Liver (tissue), 9 donors: ENCODE results near the gene DROSHA. TPM values are rescaled to one million over a fixed set of nuclear protein-coding genes. Genes with fewer than 3 reads are reported as not detected.

Experiments used
- DNase-seq: peaks from one replicate; pipeline ENCODE4 v3.0.0-alpha.2; 2017; ENCODE audit warnings: low spot score
- H3K27ac ChIP-seq, 2 donors: one replicate each; pipeline ENCODE4 v1.7.0; 2013; ENCODE audit warnings: inconsistent platforms in 2 of 2, low read length in 2 of 2, control low read depth in 1 of 2, low read depth in 1 of 2, mild to moderate bottlenecking in 1 of 2
- H3K27me3 ChIP-seq, 4 donors: one replicate each; pipeline versions ENCODE4 v1.6.1 to v1.7.0; 2013; ENCODE audit warnings: low read length in 3 of 4, inconsistent platforms in 1 of 4, mild to moderate bottlenecking in 1 of 4, moderate library complexity in 1 of 4; ENCODE audit not compliant: control insufficient read depth in 4 of 4, insufficient read depth in 4 of 4
- H3K36me3 ChIP-seq, 4 donors: one replicate each; pipeline versions ENCODE4 v1.6.1 to v1.7.0; 2013; ENCODE audit warnings: low read length in 3 of 4, mild to moderate bottlenecking in 3 of 4, low read depth in 1 of 4, moderate library complexity in 1 of 4; ENCODE audit not compliant: control insufficient read depth in 4 of 4, insufficient read depth in 3 of 4
- H3K4me1 ChIP-seq, 4 donors: one replicate each; pipeline versions ENCODE4 v1.6.1 to v1.7.0; 2013; ENCODE audit warnings: low read length in 3 of 4, mild to moderate bottlenecking in 3 of 4, moderate library complexity in 1 of 4; ENCODE audit not compliant: control insufficient read depth in 4 of 4, insufficient read depth in 4 of 4
- H3K4me3 ChIP-seq, 3 donors: one replicate each; pipeline versions ENCODE4 v1.6.1 to v1.7.0; 2013; ENCODE audit warnings: low read length in 3 of 3, control low read depth in 1 of 3, low read depth in 1 of 3, mild to moderate bottlenecking in 1 of 3
- H3K9ac ChIP-seq, 2 donors: one replicate each; pipeline ENCODE4 v1.7.0; 2013; ENCODE audit warnings: low read length in 2 of 2, mild to moderate bottlenecking in 2 of 2, moderate library complexity in 2 of 2, control low read depth in 1 of 2, low read depth in 1 of 2
- H3K9me3 ChIP-seq, 4 donors: one replicate each; pipeline versions ENCODE4 v1.6.1 to v1.7.0; 2013; ENCODE audit warnings: low read length in 3 of 4; ENCODE audit not compliant: control insufficient read depth in 4 of 4
- CTCF ChIP-seq: fragments of 150-350 bp; IDR thresholded peaks from 2 replicates; pipeline ENCODE4 v1.5.1; 2017; ENCODE audit warnings: improper control_type of control experiment, low read depth, low read length; ENCODE audit not compliant: missing input control
- EGR1 ChIP-seq, 2 donors: IDR thresholded peaks; 2 replicates each; pipeline ENCODE4 v1.6.1; 2016 to 2018; ENCODE audit warnings: antibody characterized with exemption in 2 of 2, low read depth in 2 of 2
- FOXA1 ChIP-seq: IDR thresholded peaks from 2 replicates; pipeline ENCODE4 v1.6.1; 2016; ENCODE audit warnings: antibody characterized with exemption
- FOXA2 ChIP-seq: IDR thresholded peaks from 2 replicates; pipeline ENCODE4 v1.6.1; 2016; ENCODE audit warnings: antibody characterized with exemption
- GABPA ChIP-seq, 2 donors: IDR thresholded peaks in 1 of 2; conservative IDR thresholded peaks in 1 of 2; 2 replicates each; pipeline ENCODE4 v1.6.1; 2016; ENCODE audit warnings: antibody characterized with exemption in 2 of 2, mild to moderate bottlenecking in 1 of 2, moderate library complexity in 1 of 2
- HNF4A ChIP-seq, 2 donors: conservative IDR thresholded peaks; 2 replicates each; pipeline ENCODE4 v1.6.1; 2016; ENCODE audit warnings: antibody characterized with exemption in 2 of 2, mild to moderate bottlenecking in 2 of 2
- HNF4G ChIP-seq: IDR thresholded peaks from 2 replicates; pipeline ENCODE4 v1.6.1; 2016; ENCODE audit warnings: antibody characterized with exemption
- JUND ChIP-seq, 2 donors: IDR thresholded peaks; 2 replicates each; pipeline ENCODE4 v1.6.1; 2016; ENCODE audit warnings: antibody characterized with exemption in 2 of 2
- NR2F2 ChIP-seq: IDR thresholded peaks from 2 replicates; pipeline ENCODE4 v1.6.1; 2016; ENCODE audit warnings: antibody characterized with exemption
- RAD21 ChIP-seq, 2 donors: IDR thresholded peaks; 2 replicates each; pipeline ENCODE4 v1.6.1; 2016; ENCODE audit warnings: antibody characterized with exemption in 2 of 2, mild to moderate bottlenecking in 2 of 2
- REST ChIP-seq: IDR thresholded peaks from 2 replicates; pipeline ENCODE4 v1.6.1; 2016; ENCODE audit warnings: antibody characterized with exemption, mild to moderate bottlenecking
- RXRA ChIP-seq, 2 donors: IDR thresholded peaks; 2 replicates each; pipeline ENCODE4 v1.6.1; 2017 to 2018; ENCODE audit warnings: antibody characterized with exemption in 2 of 2, mild to moderate bottlenecking in 1 of 2
- SP1 ChIP-seq: IDR thresholded peaks from 2 replicates; pipeline ENCODE4 v1.6.1; 2018; ENCODE audit warnings: antibody characterized with exemption, mild to moderate bottlenecking
- TAF1 ChIP-seq: conservative IDR thresholded peaks from 2 replicates; pipeline ENCODE4 v1.6.1; 2016; ENCODE audit warnings: antibody characterized with exemption, mild to moderate bottlenecking
- YY1 ChIP-seq: IDR thresholded peaks from 2 replicates; pipeline ENCODE4 v1.6.1; 2016; ENCODE audit warnings: antibody characterized with exemption, mild to moderate bottlenecking
- ZBTB33 ChIP-seq: IDR thresholded peaks from 2 replicates; pipeline ENCODE4 v1.6.1; 2016; ENCODE audit warnings: antibody characterized with exemption
- WGBS: extraction: QIAGEN DNeasy Blood & Tissue Kit; methylation state at CpG from one replicate; pipeline ENCODE4 v1.1.7; 2013; 5-methylcytosine and 5-hydroxymethylcytosine counted together
- polyA plus RNA-seq, 2 donors: library from polyadenylated mRNA; stranded (reverse) in 1 of 2; unstranded in 1 of 2; fragments of 200-250 nt in 1 of 2; fragments of >200 nt in 1 of 2; fragmentation: Nextera tagmentation in 1 of 2; extraction: Ambion mirVana in 1 of 2; gene quantifications; one replicate each; pipeline versions ENCODE4 v1.2.1 to v1.2.3, GENCODE V29; 2013 to 2015
- total RNA-seq, 2 donors: library from RNA; depleted of rRNA; stranded (reverse); fragments of >200 nt; gene quantifications; one replicate each; pipeline ENCODE4 v1.2.3, GENCODE V29; 2014
- TF ChIP-seq, protein P1 (sequence below): IDR thresholded peaks from 2 replicates; pipeline ENCODE4 v1.6.1; 2016; ENCODE audit warnings: antibody characterized with exemption
- TF ChIP-seq, protein P2 (sequence below): IDR thresholded peaks from 2 replicates; pipeline ENCODE4 v1.6.1; 2016; ENCODE audit warnings: antibody characterized with exemption
- donor health status: healthy.
- donor health status: healthy.
- donor health status: healthy.
- donor health status: healthy.
- donor health status: healthy.

DROSHA gene
- total and polyA plus RNA-seq, 4 donors: 8.2 to 25.4 (median 15.4) TPM

DNA sequence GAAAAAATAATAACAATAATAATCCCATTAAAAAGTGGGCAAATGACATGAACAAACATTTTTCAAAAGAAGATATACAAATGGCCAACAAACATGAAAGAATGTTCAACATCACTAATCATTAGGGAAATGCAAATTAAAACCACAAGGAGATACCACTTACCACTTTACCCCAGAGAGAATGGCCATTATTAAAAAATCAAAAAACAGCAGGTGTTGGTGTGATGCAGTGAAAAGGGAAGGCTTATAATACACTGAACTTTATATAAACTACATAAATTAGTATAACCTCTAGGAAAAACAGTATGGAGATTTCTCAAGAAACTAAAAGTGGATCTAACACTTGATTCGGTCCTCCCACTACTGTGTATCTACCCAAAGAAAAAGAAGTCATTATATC lies 81.9 kb downstream of the DROSHA start:
- peaks cover 7 to 37% (median 21%) of the 10 kb centered on the region in 4 donors for H3K36me3 ChIP-seq
- H3K27me3 ChIP-seq: no peaks in the 10 kb centered on the region
- no peak overlapping the region for H3K9ac ChIP-seq
- H3K4me1 ChIP-seq: no peaks in the 10 kb centered on the region
- H3K4me3 ChIP-seq: no peak overlapping the region
- H3K27ac ChIP-seq: no peak overlapping the region
- WGBS: 98% methylated on average over 1 of the region's 1 CpG
- DNase-seq: no peak
- TF ChIP-seq CTCF (no peak), ZBTB33 (no peak), REST (no peak), JUND (IDR thresholded peaks at IDR 0.05) (no peak), RXRA (IDR thresholded peaks at IDR 0.05) (no peak)
- H3K9me3 ChIP-seq: no peaks in the 10 kb centered on the region

DNA sequence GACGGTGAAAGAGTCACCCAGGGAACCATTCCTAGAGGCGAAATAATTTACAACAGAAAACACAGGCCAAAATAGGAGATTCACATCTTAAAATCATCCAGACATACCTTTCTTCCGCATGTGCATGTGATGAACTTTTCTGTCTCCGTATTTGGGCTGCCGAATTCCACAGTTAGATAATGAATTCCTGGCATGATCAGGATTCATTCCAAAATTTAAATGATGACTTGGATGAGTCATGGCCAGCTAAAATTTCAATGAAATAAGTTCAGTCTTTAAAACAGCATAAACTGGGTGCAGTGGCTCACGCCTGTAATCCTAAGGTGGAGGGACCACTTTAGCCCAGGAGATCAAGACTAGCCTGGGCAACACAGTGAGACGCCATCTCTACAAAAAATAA lies 82.7 kb downstream of the DROSHA start:
- DNase-seq: no peak
- H3K27ac ChIP-seq: no peak overlapping the region
- H3K4me1 ChIP-seq: no peaks in the 10 kb centered on the region
- H3K9ac ChIP-seq: no peak overlapping the region
- H3K27me3 ChIP-seq: no peaks in the 10 kb centered on the region
- peaks cover 7 to 38% (median 21%) of the 10 kb centered on the region in 4 donors for H3K36me3 ChIP-seq
- 96% methylated on average over 7 of the region's 7 CpGs for WGBS
- no peak overlapping the region for H3K4me3 ChIP-seq
- H3K9me3 ChIP-seq: no peaks in the 10 kb centered on the region
- TF ChIP-seq GABPA (IDR thresholded peaks at IDR 0.05 in 1 of 2, conservative IDR thresholded peaks at IDR 0.05 in 1 of 2) (no peak), YY1 (no peak), FOXA2 (no peak), CTCF (no peak), TAF1 (no peak), RXRA (IDR thresholded peaks at IDR 0.05) (no peak), RAD21 (IDR thresholded peaks at IDR 0.05) (no peak), ZBTB33 (no peak), NR2F2 (no peak), EGR1 (IDR thresholded peaks at IDR 0.05; ENCODE audit: low read depth in 2 of 2) (no peak), SP1 (no peak), JUND (IDR thresholded peaks at IDR 0.05) (no peak), FOXA1 (no peak), HNF4A (conservative IDR thresholded peaks at IDR 0.05) (no peak), HNF4G (no peak)
- TF ChIP-seq, protein P1, sequence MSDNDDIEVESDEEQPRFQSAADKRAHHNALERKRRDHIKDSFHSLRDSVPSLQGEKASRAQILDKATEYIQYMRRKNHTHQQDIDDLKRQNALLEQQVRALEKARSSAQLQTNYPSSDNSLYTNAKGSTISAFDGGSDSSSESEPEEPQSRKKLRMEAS: no peak
- TF ChIP-seq, protein P2, sequence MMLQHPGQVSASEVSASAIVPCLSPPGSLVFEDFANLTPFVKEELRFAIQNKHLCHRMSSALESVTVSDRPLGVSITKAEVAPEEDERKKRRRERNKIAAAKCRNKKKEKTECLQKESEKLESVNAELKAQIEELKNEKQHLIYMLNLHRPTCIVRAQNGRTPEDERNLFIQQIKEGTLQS: no peak
